ENCODE measurements around the gene SERPINA5. TPM values are rescaled to one million over a fixed set of nuclear protein-coding genes. Genes with fewer than 3 reads are reported as not detected.

The SERPINA5 gene
- total RNA-seq, 1 experiment from 2014 or later: 3.0 TPM

DNA sequence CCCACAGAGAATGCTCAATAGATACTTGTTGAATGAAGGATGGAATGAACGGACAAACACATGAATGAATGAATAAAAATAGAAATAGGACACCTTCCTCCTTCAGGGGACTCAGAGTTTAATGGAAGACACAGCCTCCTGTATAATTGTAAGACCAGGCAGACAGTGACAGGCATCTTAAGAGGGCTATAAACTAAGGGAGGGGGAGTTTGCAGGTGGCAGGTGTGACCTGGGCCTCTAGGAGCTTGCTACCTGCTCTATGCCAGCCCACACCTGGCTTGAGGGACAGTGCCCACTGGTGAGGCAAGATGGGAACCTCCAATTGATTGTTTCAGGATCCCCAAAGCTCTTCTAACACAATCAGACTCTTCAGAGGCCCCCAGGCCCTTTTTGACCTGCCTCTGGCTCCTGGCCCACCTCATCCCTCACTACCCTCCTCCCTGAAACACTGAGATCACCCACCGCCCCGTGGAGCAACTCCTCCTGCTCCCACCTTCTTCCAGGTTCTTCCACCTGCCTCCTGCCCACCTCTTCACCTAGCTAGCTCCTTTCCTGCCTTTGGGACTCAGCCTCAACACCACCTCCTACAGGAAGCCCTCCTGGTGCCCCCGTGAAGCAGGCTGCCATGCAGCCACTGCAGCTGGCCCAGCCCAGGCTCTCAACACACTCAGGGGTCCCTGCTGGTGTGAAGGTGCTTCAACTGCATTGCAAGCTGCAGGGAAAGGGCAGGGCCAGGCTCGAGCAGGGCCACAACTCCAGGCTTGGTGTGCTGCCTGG lies 40.3 kb downstream of the SERPINA5 start:
- Histone ChIP-seq H3K27me3 (ENCODE audit: insufficient read depth, low read length) (peaks cover 16% of the 10 kb centered on the region), H3K9me2 (ENCODE audit: insufficient read depth) (no peaks in the 10 kb centered on the region), H3K4me2 (ENCODE audit: low read length) (no peak overlapping the region), H3K27ac (ENCODE audit: low read depth, low read length) (no peak overlapping the region), H2AFZ (ENCODE audit: low read depth, low read length, poor library complexity, severe bottlenecking) (no peak overlapping the region), H3K9ac (ENCODE audit: low read length) (no peak overlapping the region), H3K4me3 (replicated peaks in 1 of 2; ENCODE audit: low read depth in 1 of 2, low read length in 2 of 2) (no peak overlapping the region), H3K79me2 (ENCODE audit: insufficient read depth, low read length) (no peaks in the 10 kb centered on the region), H3K4me1 (ENCODE audit: control insufficient read depth in 1 of 2, insufficient read depth in 2 of 2, low read length in 2 of 2) (no peaks in the 10 kb centered on the region), H4K20me1 (ENCODE audit: insufficient read depth) (no peaks in the 10 kb centered on the region), H3K36me3 (ENCODE audit: control insufficient read depth in 1 of 2, insufficient read depth in 2 of 2, low read length in 2 of 2) (no peaks in the 10 kb centered on the region), H3K9me3 (ENCODE audit: control insufficient read depth in 1 of 2, insufficient read depth in 1 of 2, low read depth in 1 of 2, low read length in 2 of 2) (peaks cover 3 to 10% of the 10 kb centered on the region in 2 experiments; a peak in 2 of 4 replicates)
- ATAC-seq (no peak), DNase-seq (ENCODE audit: low read depth, low spot score) (no peak)
- ChIA-PET POLR2A (no interaction called here), CTCF (no interaction called here), RAD21 (ENCODE audit: low non-redundant PET in 1 of 2, low total read pairs in 2 of 2, uncharacterized antibody in 2 of 2, unreplicated experiment in 2 of 2) (no interaction called here)
- BruUV-seq (replicated peaks): no TSS peak
- intact Hi-C loops (cut with micrococcal nuclease): no loop called here
- TF ChIP-seq POLR2A (IDR thresholded peaks at IDR 0.05; ENCODE audit: borderline replicate concordance, extremely low read depth, insufficient read depth, insufficient read length) (no peak), SIN3A (IDR thresholded peaks at IDR 0.05; ENCODE audit: low read depth) (no peak), JUND (IDR thresholded peaks at IDR 0.05) (no peak), TCF7L2 (IDR thresholded peaks at IDR 0.05; ENCODE audit: borderline replicate concordance, extremely low read depth, insufficient read depth, insufficient read length) (no peak), SP1 (IDR thresholded peaks at IDR 0.05; ENCODE audit: low read depth) (no peak), CBX3 (IDR thresholded peaks at IDR 0.05; ENCODE audit: low read depth) (no peak), EGR1 (IDR thresholded peaks at IDR 0.05; ENCODE audit: low read depth) (no peak), EZH2 (IDR thresholded peaks at IDR 0.05) (no peak), EZH2phosphoT487 (IDR thresholded peaks at IDR 0.05; ENCODE audit: borderline replicate concordance) (no peak), ZBTB33 (IDR thresholded peaks at IDR 0.05; ENCODE audit: extremely low read depth, insufficient replicate concordance, low read length) (no peak), FOSL1 (IDR thresholded peaks at IDR 0.05; ENCODE audit: low read depth) (no peak), ELF1 (IDR thresholded peaks at IDR 0.05; ENCODE audit: borderline replicate concordance, low read depth) (no peak), RAD21 (IDR thresholded peaks at IDR 0.05; ENCODE audit: low read depth) (no peak), CEBPB (IDR thresholded peaks at IDR 0.05; ENCODE audit: low read depth) (no peak), POLR2AphosphoS5 (IDR thresholded peaks at IDR 0.05; ENCODE audit: low read depth, low read length) (no peak)
- TF ChIP-seq, protein P1, sequence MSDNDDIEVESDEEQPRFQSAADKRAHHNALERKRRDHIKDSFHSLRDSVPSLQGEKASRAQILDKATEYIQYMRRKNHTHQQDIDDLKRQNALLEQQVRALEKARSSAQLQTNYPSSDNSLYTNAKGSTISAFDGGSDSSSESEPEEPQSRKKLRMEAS (IDR thresholded peaks at IDR 0.05): no peak
- TF ChIP-seq, protein P2, sequence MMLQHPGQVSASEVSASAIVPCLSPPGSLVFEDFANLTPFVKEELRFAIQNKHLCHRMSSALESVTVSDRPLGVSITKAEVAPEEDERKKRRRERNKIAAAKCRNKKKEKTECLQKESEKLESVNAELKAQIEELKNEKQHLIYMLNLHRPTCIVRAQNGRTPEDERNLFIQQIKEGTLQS (IDR thresholded peaks at IDR 0.05): no peak
